GM18505 (cell line): ENCODE results near the gene CD4.

ENCODE experiments used
- ATAC-seq: cut with Tn5 transposase; IDR thresholded peaks from one replicate; pipeline ENCODE4 v1.9.1; 2021; ENCODE audit not compliant: unreplicated experiment
- POLR2A ChIP-seq: IDR thresholded peaks from 4 replicates; pipeline ENCODE4 v1.6.1; 2011; ENCODE audit warnings: borderline replicate concordance; ENCODE audit not compliant: insufficient read depth, insufficient read length; ENCODE audit errors: extremely low read depth

The CD4 gene

GRCh38 chr12:6778574-6779550 lies 10.5 kb upstream of the CD4 start:
- no peak for ATAC-seq
- TF ChIP-seq POLR2A, result peak; percentile 26

GRCh38 chr12:6779708-6780432 lies 9.5 kb upstream of the CD4 start:
- TF ChIP-seq POLR2A, result no peak
- ATAC-seq, result no peak

GRCh38 chr12:6780573-6780972 lies 8.8 kb upstream of the CD4 start:
- TF ChIP-seq POLR2A, result no peak

GRCh38 chr12:6782119-6782518 lies 7.2 kb upstream of the CD4 start:
- TF ChIP-seq POLR2A, result no peak
- ATAC-seq, result no peak

More at GRCh38 chr12:6780573-6780972, 8.8 kb upstream of the CD4 start:
- ATAC-seq, result no peak

- ATAC-seq, result no peak
- TF ChIP-seq POLR2A, result no peak
Observed at GRCh38 chr12:6782850-6783566, 6.3 kb upstream of the CD4 start.

GRCh38 chr12:6783828-6784227 lies 5.5 kb upstream of the CD4 start:
- TF ChIP-seq POLR2A, result no peak
- ATAC-seq, result no peak

GRCh38 chr12:6784296-6784695 lies 5.0 kb upstream of the CD4 start:
- ATAC-seq, result no peak
- no peak for TF ChIP-seq POLR2A

- no peak for ATAC-seq
- no peak for TF ChIP-seq POLR2A
Observed at GRCh38 chr12:6784761-6785160, 4.6 kb upstream of the CD4 start.

GRCh38 chr12:6786416-6787094 lies 2.8 kb upstream of the CD4 start:
- ATAC-seq, result no peak
- no peak for TF ChIP-seq POLR2A

- no peak for TF ChIP-seq POLR2A
- ATAC-seq, result no peak
Observed at GRCh38 chr12:6787309-6787708, 2.0 kb upstream of the CD4 start.

- no peak for TF ChIP-seq POLR2A
- no peak for ATAC-seq
Observed at GRCh38 chr12:6790496-6791150, 1.3 kb downstream of the CD4 start.

GRCh38 chr12:6791931-6792520 lies 2.7 kb downstream of the CD4 start:
- ATAC-seq, result no peak
- TF ChIP-seq POLR2A, result no peak
